Measurements from ENCODE around the gene ZNF292. TPM values are rescaled to one million over a fixed set of nuclear protein-coding genes. Genes with fewer than 3 reads are reported as not detected.

Gene ZNF292
- total RNA-seq, 1 donor = 39.4 TPM

DNA sequence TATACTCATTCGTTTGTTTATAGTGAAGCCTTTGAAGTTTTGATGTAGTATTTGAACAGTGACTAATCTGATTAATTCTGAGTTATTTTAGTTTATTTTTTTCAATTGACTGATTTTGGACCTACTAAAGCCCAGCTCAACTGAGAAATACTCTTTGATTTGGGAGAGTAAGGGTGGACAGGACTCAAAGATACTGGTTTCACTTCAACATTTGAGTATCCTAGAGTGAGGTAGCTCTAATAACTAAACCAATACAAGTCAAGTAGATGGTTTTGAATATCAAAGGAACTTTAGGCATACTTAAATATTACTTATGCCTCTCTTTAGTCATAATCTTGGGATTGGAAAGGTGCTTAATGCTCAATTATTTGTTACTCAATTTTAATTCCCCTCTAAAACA, 65.6 kb downstream of the ZNF292 start:
- Histone ChIP-seq H3K4me3 (ENCODE audit: insufficient read depth, low read length) (no peak overlapping the region), H3K79me2 (ENCODE audit: insufficient read depth, low read length) (peaks cover 1% of the 10 kb centered on the region), H3K27ac (ENCODE audit: low read depth, low read length) (no peak overlapping the region), H3K4me2 (ENCODE audit: insufficient read depth, low read length) (no peak overlapping the region), H3K4me1 (ENCODE audit: insufficient read depth, low read length) (no peaks in the 10 kb centered on the region), H3K9me3 (ENCODE audit: low read depth, low read length) (no peaks in the 10 kb centered on the region), H3K27me3 (ENCODE audit: insufficient read depth, low read length) (no peaks in the 10 kb centered on the region), H3K36me3 (ENCODE audit: insufficient read depth, low read length) (peaks cover 23% of the 10 kb centered on the region), H4K20me1 (ENCODE audit: insufficient read depth, low read length) (no peaks in the 10 kb centered on the region), H2AFZ (ENCODE audit: low read length) (no peak overlapping the region)
- DNase-seq (ENCODE audit: insufficient read length, low spot score, missing footprints) = no peak
- TF ChIP-seq, protein P1, sequence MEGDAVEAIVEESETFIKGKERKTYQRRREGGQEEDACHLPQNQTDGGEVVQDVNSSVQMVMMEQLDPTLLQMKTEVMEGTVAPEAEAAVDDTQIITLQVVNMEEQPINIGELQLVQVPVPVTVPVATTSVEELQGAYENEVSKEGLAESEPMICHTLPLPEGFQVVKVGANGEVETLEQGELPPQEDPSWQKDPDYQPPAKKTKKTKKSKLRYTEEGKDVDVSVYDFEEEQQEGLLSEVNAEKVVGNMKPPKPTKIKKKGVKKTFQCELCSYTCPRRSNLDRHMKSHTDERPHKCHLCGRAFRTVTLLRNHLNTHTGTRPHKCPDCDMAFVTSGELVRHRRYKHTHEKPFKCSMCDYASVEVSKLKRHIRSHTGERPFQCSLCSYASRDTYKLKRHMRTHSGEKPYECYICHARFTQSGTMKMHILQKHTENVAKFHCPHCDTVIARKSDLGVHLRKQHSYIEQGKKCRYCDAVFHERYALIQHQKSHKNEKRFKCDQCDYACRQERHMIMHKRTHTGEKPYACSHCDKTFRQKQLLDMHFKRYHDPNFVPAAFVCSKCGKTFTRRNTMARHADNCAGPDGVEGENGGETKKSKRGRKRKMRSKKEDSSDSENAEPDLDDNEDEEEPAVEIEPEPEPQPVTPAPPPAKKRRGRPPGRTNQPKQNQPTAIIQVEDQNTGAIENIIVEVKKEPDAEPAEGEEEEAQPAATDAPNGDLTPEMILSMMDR (IDR thresholded peaks at IDR 0.05; ENCODE audit: extremely low read depth, low read depth, low read length) = no peak

DNA sequence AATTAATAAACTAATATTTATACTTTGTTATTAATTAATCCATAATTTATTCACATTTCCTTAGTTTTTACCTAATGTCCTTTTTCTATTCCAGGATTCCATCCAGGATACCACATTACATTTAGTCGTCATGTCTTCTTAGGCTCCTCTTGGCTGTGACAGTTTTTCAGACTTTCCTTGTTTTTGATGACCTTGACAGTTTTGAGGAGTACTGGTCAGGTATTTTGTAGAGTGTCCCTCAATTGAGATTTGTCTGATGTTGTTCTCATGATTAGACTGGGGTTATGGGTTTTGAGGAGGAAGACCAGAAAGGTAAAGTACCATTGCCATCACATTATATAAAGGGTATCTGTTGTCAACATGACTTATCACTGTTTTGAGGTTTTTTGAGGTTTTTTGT, 67.3 kb downstream of the ZNF292 start:
- Histone ChIP-seq H3K27me3 (ENCODE audit: insufficient read depth, low read length) (no peaks in the 10 kb centered on the region), H3K4me1 (ENCODE audit: insufficient read depth, low read length) (no peaks in the 10 kb centered on the region), H3K4me2 (ENCODE audit: insufficient read depth, low read length) (no peak overlapping the region), H3K9me3 (ENCODE audit: low read depth, low read length) (no peaks in the 10 kb centered on the region), H4K20me1 (ENCODE audit: insufficient read depth, low read length) (no peaks in the 10 kb centered on the region), H2AFZ (ENCODE audit: low read length) (no peak overlapping the region), H3K36me3 (ENCODE audit: insufficient read depth, low read length) (peaks cover 16% of the 10 kb centered on the region), H3K79me2 (ENCODE audit: insufficient read depth, low read length) (peaks cover 3% of the 10 kb centered on the region), H3K27ac (ENCODE audit: low read depth, low read length) (no peak overlapping the region), H3K4me3 (ENCODE audit: insufficient read depth, low read length) (no peak overlapping the region)
- no peak for DNase-seq (ENCODE audit: insufficient read length, low spot score, missing footprints)
- TF ChIP-seq, protein P1 (IDR thresholded peaks at IDR 0.05; ENCODE audit: extremely low read depth, low read depth, low read length) = no peak

DNA sequence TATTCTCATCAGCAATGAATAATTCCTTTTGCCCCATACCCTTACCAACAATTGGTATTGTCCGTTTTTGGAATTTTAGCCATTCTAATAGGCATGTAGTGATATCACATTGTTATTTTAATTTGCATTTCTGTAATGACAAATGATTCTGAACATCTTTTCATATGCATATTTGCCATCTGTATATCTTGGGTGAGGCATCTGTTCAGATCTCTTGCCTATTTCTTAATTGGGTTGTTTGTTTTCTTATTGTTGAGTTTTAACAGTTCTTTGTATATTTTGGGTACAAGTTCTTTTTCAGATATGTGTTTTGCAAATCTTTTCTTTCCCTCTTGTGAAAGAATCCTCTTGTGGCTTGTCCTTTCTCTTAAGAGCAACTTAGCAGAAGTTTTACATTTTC, 69.6 kb downstream of the ZNF292 start:
- Histone ChIP-seq H2AFZ (ENCODE audit: low read length) (no peak overlapping the region), H3K4me2 (ENCODE audit: insufficient read depth, low read length) (no peak overlapping the region), H3K27ac (ENCODE audit: low read depth, low read length) (no peak overlapping the region), H3K79me2 (ENCODE audit: insufficient read depth, low read length) (peaks cover 3% of the 10 kb centered on the region), H4K20me1 (ENCODE audit: insufficient read depth, low read length) (no peaks in the 10 kb centered on the region), H3K4me3 (ENCODE audit: insufficient read depth, low read length) (no peak overlapping the region), H3K27me3 (ENCODE audit: insufficient read depth, low read length) (no peaks in the 10 kb centered on the region), H3K36me3 (ENCODE audit: insufficient read depth, low read length) (peaks cover 10% of the 10 kb centered on the region), H3K4me1 (ENCODE audit: insufficient read depth, low read length) (no peaks in the 10 kb centered on the region), H3K9me3 (ENCODE audit: low read depth, low read length) (no peaks in the 10 kb centered on the region)
- TF ChIP-seq, protein P1 (IDR thresholded peaks at IDR 0.05; ENCODE audit: extremely low read depth, low read depth, low read length) = no peak
- DNase-seq (ENCODE audit: insufficient read length, low spot score, missing footprints) = no peak

DNA sequence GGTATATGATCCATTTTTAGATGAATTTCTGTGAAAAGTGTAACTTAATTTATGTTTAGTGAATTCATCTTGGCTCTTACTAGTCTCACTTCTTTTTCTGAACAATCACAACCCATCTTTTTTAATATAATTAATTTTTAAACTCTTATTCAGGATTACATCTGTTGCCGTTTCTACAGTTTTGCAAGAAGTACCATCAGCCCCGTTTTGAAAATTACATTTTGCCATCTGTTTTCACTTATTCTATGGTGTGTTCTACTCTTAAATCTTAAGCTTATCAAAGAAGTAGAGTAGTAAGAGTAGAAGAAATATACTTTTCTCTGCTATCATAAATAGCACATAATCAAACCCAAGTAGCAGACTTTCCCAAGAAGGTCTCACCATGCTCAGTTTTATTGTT, 70.1 kb downstream of the ZNF292 start:
- Histone ChIP-seq H3K27me3 (ENCODE audit: insufficient read depth, low read length) (no peaks in the 10 kb centered on the region), H3K36me3 (ENCODE audit: insufficient read depth, low read length) (peaks cover 10% of the 10 kb centered on the region), H3K27ac (ENCODE audit: low read depth, low read length) (no peak overlapping the region), H3K79me2 (ENCODE audit: insufficient read depth, low read length) (peaks cover 3% of the 10 kb centered on the region), H2AFZ (ENCODE audit: low read length) (no peak overlapping the region), H4K20me1 (ENCODE audit: insufficient read depth, low read length) (no peaks in the 10 kb centered on the region), H3K4me3 (ENCODE audit: insufficient read depth, low read length) (no peak overlapping the region), H3K4me2 (ENCODE audit: insufficient read depth, low read length) (no peak overlapping the region), H3K9me3 (ENCODE audit: low read depth, low read length) (no peaks in the 10 kb centered on the region), H3K4me1 (ENCODE audit: insufficient read depth, low read length) (no peaks in the 10 kb centered on the region)
- no peak for DNase-seq (ENCODE audit: insufficient read length, low spot score, missing footprints)
- TF ChIP-seq, protein P1 (IDR thresholded peaks at IDR 0.05; ENCODE audit: extremely low read depth, low read depth, low read length) = no peak
